Gastroesophageal sphincter (tissue), 3 donors: Measurements from ENCODE around the gene CARS1.

Source experiments
- EP300 ChIP-seq: sonication (generic); formaldehyde crosslinking; IDR thresholded peaks from one replicate; pipeline ENCODE4 v1.6.1; 2017; ENCODE audit warnings: antibody characterized with exemption, mild to moderate bottlenecking
- POLR2A ChIP-seq, 2 donors: fragments of 450-650 bp; IDR thresholded peaks; one replicate each; pipeline ENCODE4 v1.6.1; 2017; ENCODE audit warnings: antibody characterized with exemption in 2 of 2, mild to moderate bottlenecking in 2 of 2, moderate library complexity in 1 of 2
- POLR2AphosphoS5 ChIP-seq: sonication (generic); formaldehyde crosslinking; IDR thresholded peaks from one replicate; pipeline ENCODE4 v1.6.1; 2017; ENCODE audit warnings: antibody characterized with exemption
- TF ChIP-seq, protein P1 (sequence below), 4 experiments: fragments of 200-600 bp in 2 of 4; fragments of 450-650 bp in 2 of 4; sonication (generic) in 1 of 4; IDR thresholded peaks; one replicate each; pipeline ENCODE4 v1.5.1; 2017 to 2019; ENCODE audit warnings: antibody characterized with exemption in 4 of 4, mild to moderate bottlenecking in 2 of 4, moderate library complexity in 2 of 4

DNA sequence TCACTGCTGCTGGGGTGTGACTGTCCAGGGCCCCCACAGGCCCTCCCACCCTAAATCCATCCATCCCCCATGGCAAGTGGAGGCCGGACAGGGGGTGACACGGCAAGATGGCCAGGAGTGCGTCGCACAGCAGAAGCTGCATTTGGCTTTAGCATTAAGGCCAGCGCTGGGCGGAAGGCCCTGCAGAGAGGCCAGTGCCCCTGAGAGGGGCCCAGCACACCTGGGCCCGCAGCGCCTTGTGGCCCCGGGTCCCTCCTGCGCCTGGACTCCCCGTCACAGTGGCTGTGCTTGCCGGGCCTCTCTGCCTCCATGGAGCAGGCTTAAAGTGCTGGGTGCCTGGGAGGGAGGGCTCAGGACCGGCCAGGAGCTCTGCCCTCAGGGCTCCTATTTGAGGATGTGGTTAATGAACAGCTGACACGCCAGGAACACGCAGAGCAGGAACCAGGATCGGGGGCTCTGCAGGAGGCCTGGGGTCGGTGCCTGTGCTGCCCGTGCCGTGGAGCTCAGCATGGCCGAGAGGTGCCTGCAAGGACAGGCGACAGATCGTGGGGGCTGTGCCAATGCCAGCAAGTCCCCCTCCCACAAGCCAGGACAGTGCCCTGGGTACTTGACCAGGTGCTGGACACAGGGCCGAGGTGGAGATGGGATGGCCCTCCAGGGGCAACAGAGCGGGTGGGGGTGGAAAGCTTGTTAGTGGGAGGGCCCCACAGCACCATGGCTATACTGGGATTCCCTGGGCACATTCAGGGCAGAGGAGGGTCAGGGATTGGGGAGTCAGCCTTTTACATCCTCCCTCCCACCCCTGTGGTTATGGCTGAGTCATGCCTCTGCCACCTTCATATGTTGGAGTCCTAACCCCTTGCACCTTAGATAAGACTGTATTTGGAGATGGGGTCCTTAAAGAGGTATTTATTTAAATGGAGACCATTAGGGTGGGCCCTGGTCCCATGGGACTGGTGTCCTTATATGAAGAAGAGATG, 30.9 kb upstream of the CARS1 start:
- TF ChIP-seq, protein P1, sequence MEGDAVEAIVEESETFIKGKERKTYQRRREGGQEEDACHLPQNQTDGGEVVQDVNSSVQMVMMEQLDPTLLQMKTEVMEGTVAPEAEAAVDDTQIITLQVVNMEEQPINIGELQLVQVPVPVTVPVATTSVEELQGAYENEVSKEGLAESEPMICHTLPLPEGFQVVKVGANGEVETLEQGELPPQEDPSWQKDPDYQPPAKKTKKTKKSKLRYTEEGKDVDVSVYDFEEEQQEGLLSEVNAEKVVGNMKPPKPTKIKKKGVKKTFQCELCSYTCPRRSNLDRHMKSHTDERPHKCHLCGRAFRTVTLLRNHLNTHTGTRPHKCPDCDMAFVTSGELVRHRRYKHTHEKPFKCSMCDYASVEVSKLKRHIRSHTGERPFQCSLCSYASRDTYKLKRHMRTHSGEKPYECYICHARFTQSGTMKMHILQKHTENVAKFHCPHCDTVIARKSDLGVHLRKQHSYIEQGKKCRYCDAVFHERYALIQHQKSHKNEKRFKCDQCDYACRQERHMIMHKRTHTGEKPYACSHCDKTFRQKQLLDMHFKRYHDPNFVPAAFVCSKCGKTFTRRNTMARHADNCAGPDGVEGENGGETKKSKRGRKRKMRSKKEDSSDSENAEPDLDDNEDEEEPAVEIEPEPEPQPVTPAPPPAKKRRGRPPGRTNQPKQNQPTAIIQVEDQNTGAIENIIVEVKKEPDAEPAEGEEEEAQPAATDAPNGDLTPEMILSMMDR (IDR thresholded peaks at IDR 0.05) = no peak
- TF ChIP-seq POLR2A (IDR thresholded peaks at IDR 0.05) (no peak), POLR2AphosphoS5 (no peak), EP300 (no peak)
